ENCODE data around the gene DUSP28. TPM values are rescaled to one million over a fixed set of nuclear protein-coding genes. Genes with fewer than 3 reads are reported as not detected.
"Not testable (repeated sequence)": the region's sequence is repeated elsewhere in the genome, so short reads cannot be mapped to it uniquely, and the experiment has no call there.

DUSP28 gene
- total RNA-seq, 1 experiment from 2014 or later = 6.4 TPM

DNA sequence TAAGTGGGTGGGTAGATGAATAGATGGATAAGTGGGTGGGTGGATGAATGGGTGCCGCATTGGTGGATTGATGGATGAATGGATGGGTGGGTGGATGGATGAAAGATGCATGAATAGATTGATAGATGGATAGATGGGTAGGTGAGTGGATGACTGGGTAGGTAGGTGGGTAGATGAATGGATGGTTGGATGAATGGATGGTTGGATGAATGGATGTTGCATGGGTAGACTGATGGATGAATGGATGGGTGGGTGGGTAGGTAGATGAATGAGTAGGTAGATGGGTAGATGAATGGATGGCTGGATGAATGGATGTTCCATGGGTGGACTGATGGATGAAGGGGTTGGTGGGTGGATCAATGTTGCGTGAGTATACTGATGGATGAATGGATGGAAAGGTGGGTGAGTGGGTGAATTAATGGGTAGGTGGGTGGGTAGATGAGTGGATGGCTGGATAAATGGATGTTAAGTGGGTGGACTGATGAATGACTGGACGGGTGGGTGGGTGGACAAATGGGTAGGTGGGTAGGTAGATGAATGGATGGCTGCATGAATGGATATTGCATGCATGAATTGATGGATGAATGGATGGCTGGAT is 32.9 kb upstream of the DUSP28 start:
- no peak for DNase-seq (ENCODE audit: low read depth)

DNA sequence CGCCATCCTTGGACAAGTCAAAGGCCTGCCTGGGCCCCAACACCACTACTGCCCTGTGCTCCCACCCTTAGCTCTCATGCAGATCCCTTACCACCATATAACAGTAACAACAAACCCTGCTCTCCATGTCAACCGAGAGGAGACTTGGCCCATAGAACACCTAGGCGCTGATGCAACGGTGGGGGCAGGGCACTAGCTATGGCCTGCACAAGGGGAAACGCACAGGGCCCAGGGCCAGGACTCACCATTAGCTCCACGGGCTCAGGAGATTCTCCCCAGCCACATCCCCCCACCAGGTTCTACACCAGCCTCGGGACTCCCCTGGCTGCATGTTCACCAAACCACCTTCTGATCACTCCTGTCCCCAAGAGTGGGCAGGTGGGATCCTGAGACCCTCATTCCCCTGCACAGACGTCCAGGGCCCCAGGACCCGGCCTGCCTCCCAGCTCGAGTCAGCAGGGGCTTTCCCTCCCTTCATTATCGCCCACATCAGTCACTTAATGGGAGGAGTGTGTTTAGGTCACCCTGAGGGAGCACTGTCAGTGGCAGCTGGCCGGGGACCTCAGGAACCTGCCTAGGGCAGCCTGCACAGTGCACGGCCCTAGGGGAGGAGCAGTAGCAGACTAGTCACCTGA is 31.6 kb upstream of the DUSP28 start:
- DNase-seq (ENCODE audit: low read depth) = no peak

DNA sequence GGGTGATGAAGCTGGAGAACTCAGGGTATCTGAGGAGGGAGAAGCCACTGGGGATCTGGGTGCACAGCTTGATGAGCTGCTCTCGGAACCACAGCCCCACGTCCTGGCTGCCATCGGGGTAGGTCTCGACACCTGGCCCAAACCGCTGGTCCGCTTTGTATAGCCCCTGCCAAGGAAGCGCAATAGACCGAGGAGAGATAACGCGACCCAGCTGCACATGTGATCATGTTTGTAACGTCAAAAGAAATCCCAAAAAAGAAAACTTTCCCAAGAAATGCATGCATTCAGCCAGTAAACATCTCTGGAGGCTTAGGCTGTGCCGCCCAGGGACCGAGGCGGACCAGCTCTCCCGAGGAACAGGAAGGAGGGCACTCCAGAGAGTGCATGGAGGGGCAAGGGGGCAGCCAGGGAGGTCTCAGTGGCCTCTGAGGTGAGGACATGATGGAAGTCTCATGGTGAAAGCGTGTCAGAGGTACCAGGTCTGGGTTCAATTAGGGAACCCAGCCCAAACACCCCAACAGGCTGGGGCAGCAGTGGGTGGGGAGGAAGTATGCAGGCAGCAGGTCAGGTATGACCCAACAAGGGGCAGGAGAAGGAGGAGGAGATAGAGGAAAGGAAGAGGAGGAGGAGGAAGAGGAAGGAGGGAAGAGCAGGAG is 30.7 kb upstream of the DUSP28 start:
- no peak for DNase-seq (ENCODE audit: low read depth)

GRCh38 chr2:240530181-240530580 is 30.0 kb upstream of the DUSP28 start:
- no peak for DNase-seq (ENCODE audit: low read depth)

DNA sequence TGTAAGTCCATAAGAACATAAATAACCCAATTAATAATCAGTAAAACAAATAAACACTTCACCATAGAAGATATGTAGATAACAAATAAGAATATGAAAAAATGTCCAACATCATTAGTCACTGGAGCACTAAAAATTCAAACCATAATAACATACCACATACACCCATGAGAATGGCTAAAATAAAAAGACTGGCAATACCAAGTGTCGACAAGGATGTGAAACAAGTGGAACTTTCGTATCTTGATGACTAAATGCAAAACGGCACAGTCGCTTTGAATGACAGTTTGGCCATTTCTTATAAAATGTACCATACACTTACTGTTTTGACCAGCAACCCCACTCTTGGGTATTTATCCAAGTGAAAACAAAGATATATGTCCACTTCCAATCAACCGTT is 29.1 kb upstream of the DUSP28 start:
- no peak for DNase-seq (ENCODE audit: low read depth)

GRCh38 chr2:240532031-240532775 is 28.0 kb upstream of the DUSP28 start:
- peak; percentile 20 for DNase-seq (ENCODE audit: low read depth)

GRCh38 chr2:240538031-240538780 is 22.0 kb upstream of the DUSP28 start:
- no peak for DNase-seq (ENCODE audit: low read depth)

DNA sequence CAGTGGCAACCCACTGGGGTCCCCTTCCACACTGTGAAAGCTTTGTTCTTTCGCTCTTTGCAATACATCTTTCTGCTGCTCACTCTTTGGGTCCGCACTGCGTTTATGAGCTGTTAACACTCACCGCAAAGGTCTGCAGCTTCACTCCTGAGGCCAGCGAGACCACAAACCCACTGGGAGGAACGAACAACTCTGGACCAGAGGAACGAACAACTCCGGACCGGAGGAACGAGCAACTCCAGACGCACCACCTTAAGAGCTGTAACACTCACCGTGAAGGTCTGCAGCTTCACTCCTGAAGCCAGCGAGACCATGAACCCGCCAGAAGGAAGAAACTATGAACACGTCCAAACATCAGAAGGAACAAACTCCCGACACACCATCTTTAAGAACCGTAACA is 21.1 kb upstream of the DUSP28 start:
- not testable (repeated sequence) for DNase-seq (ENCODE audit: low read depth)

DNA sequence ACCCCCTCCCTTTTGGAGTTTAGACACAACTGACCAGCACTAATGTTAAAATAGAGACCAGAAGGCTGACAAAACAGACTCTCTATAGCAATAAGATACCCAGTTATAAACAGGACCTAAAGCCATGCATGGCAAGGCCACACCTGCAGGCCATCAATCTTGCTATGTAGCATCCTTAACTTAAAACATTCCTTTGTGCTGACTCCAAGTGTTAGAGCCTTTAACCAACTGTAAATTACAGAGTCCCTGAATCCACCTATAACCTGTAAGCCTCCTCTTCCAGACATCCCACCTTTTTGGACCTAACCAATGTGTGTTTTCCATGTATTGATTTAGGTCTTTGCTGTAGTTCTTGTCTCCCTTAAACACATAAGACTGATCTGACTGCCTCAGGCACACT is 20.3 kb upstream of the DUSP28 start:
- no peak for DNase-seq (ENCODE audit: low read depth)

DNA sequence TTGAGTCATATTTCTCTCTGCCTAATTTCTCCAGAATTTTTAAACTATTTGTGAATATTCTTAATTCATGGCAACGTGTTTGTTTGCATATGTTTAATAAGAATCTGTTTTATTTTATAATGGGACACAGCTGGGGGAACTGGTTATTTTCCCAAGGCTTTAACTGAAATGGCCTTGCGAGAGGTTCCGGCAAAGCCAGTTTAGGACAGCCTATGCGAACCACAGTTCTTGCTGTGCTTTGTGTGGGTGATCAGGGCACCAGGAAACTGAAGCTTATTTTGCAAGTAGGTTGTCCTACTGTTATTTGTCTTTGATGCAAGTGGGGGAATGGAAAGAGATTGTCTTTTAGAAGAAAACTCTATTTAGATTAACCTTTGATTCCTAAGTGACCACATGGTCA is 8.9 kb upstream of the DUSP28 start:
- no peak for DNase-seq (ENCODE audit: low read depth)

DNA sequence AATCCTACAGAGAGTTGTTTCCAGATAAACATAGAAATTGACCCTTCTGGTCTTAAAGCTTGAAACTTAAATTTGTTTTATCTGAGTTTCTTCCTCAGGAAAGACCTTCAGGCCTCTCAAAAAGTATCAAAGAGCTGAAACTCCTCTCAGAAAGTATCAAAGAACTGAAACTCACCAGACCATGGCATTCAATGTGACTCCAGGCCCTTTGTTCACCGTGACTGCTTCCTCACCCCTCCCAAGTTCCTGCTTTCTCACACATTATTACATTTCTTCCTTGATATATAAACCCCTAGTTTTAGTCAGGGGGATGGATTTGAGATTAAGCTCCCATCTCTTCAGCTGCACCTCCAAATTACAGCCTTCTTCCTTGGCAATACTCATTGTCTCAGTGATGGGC is 8.3 kb upstream of the DUSP28 start:
- no peak for DNase-seq (ENCODE audit: low read depth)

GRCh38 chr2:240553956-240554480 is 6.1 kb upstream of the DUSP28 start:
- no peak for DNase-seq (ENCODE audit: low read depth)

DNA sequence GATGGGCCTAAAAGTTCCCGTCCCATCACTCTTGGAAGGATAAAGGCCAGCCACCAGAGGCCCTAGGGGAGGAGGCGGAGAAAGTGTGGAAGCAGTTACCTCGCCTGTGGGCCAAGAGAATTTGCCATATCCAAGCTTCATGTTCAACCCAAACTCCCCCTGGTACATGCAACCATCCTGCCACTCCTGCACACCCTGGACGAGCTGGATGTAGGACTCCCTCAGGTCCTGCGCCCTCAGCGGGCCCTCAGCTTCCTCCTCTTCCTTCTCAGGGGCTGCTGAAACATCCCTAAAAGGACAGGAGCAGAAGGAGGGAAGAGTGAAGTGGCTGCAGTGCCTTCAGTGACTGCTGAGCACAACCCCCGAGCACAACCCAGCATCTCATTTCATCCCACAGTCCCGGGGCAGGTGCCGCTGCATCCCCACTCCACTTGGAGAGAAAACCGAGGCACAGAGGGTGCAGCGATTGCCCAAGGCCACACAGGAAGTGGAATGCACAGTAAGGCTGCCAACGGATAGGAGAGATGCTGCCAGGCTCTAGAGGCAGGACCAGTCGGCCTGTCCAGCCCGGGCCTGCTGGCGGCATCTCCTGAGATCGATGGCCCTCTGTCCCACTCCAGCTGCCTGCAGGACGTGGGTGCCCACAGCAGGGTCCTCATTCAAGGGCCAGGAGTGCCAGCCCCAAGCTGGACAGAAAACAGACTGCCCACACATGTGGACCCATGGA is 5.2 kb upstream of the DUSP28 start:
- no peak for DNase-seq (ENCODE audit: low read depth)

GRCh38 chr2:240555541-240556250 is 4.5 kb upstream of the DUSP28 start:
- no peak for DNase-seq (ENCODE audit: low read depth)

- DNase-seq (ENCODE audit: low read depth) = peak; percentile 28
These were observed 3.5 kb upstream of the DUSP28 start for GRCh38 chr2:240556553-240557100.

DNA sequence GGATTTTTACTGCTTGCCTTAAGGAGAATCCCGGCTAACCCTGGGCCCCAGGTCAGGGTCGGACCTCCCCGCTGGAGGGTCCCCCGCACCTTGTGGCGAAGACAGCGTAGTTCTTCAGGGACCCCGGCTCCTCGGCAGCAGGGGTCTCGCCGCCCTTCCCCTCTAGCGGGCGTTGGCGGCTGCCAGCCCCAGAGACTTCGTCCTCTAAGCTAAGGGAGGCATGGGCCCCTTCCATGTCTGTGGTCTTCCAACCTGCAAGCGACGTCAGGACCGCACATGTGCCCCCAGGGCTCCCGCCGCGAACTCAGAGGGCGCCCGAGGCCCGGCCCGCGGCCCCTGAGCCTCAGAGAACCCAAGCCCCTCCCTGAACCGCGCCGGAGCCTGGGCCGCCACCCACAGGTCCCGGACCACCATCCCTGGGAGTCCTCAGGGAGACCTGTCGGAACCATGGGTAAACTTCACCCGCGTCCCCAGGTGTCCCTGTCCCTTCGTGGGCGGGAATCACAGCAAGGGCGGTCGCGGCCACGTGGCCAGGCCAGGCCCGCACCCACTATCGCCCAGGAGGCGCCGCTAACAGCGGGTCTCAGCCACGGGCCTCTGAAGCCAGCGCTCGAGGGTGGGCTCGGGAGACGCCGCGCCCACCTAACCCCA is 2.9 kb upstream of the DUSP28 start:
- no peak for DNase-seq (ENCODE audit: low read depth)

GRCh38 chr2:240557808-240558207 is 2.3 kb upstream of the DUSP28 start, which contains the start of gene ANKMY1:
TSS of gene ANKMY1 (minus strand) at chr2:240557988. CDS start at chr2:240557335, 653 bp downstream.
- DNase-seq (ENCODE audit: low read depth) = peak; percentile 16

DNA sequence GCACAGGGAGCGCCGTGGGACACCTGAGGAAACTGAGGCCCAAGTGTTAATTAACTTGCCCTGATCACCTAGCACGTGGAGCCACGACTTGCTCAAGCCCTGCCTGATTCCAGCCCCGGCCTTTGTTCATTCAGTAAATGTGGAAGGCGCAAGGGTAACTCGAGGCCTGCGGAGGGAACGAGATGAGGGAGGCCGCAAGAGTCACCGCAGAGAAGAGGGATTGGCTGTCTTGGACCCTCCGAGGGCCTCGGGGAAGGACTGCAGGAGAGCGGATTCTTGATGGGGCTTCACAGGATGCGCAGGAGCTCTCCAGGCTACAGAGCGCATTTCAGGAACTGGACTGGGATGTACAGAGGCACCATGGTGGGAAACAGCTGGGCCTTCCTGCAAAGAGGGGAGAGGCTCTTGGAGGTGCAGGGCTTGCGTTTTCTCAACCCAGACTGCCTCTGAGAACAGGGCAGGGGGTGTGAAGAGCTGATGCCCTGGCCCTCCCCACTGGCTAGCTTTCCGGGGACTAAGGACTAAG is 1.9 kb upstream of the DUSP28 start:
- DNase-seq (ENCODE audit: low read depth) = no peak

DNA sequence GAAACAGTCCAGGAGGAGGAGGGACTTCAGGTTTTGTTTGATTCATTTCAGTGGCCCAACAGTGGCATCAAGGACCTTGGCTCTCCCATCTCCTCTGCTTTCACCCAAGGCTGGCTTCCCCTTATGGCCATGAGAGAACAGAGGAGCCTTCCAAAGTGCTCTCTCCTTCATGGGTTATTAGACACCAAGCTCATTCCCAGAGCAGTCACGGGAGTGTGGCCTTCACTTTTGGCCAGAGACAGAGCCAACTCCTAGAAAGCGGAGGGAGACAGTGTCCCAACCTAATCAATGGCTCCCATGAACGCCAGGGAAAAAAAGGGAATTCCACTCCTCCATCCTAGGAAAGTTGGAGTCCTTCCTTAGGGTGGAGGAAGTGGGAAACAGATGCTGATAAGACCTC is 871 bp upstream of the DUSP28 start:
- DNase-seq (ENCODE audit: low read depth) = no peak

Data from LHCN-M2 (cell line).